Activated T-helper 1 cell treated with anti-CD3 and anti-CD28 coated beads, Interleukin-12 subunit alpha, Interleukin-12 subunit beta, Interleukin-2, Interleukin-4 antibody, amounts not matched to agents 30 ng/mL and 10 ng/mL and 1 ng/mL, durations not matched to agents 14 hours and 24 hours and 36 hours (primary cell): ENCODE measurements around the gene PATJ. TPM values are rescaled to one million over a fixed set of nuclear protein-coding genes. Genes with fewer than 3 reads are reported as not detected.
"Not testable (repeated sequence)": the region's sequence is repeated elsewhere in the genome, so short reads cannot be mapped to it uniquely, and the experiment has no call there.

Experiments used
- DNase-seq: peaks from one replicate; pipeline ENCODE4 v3.0.0; 2021; ENCODE audit warnings: low spot score
- H3K27ac Mint-ChIP-seq: one replicate; pipeline ENCODE4 v1.8.0; 2021; ENCODE audit warnings: mild to moderate bottlenecking, mixed read lengths
- H3K27me3 Mint-ChIP-seq: one replicate; pipeline ENCODE4 v1.8.0; 2022; ENCODE audit warnings: mild to moderate bottlenecking, moderate library complexity, mixed read lengths; ENCODE audit not compliant: insufficient read depth
- H3K36me3 Mint-ChIP-seq: one replicate; pipeline ENCODE4 v1.8.0; 2021; ENCODE audit warnings: low read depth, mixed read lengths
- H3K4me1 Mint-ChIP-seq: one replicate; pipeline ENCODE4 v1.8.0; 2021; ENCODE audit warnings: low read depth, mixed read lengths
- H3K4me3 Mint-ChIP-seq: one replicate; pipeline ENCODE4 v1.8.0; 2021; ENCODE audit warnings: mild to moderate bottlenecking, moderate library complexity, mixed read lengths
- H3K9me3 Mint-ChIP-seq: one replicate; pipeline ENCODE4 v1.8.0; 2021; ENCODE audit warnings: mixed read lengths
- intact Hi-C: fragments of 100-400 bp; cut with micrococcal nuclease; formaldehyde crosslinking; loops from one replicate; pipeline ENCODE4 v1.15.1; 2024
- total RNA-seq: library from RNA; stranded (reverse); gene quantifications from 2 replicates; pipeline ENCODE4 v1.2.3, GENCODE V29; 2022

The PATJ gene
- total RNA-seq, 1 donor from 2014 or later: 5.1 TPM

DNA sequence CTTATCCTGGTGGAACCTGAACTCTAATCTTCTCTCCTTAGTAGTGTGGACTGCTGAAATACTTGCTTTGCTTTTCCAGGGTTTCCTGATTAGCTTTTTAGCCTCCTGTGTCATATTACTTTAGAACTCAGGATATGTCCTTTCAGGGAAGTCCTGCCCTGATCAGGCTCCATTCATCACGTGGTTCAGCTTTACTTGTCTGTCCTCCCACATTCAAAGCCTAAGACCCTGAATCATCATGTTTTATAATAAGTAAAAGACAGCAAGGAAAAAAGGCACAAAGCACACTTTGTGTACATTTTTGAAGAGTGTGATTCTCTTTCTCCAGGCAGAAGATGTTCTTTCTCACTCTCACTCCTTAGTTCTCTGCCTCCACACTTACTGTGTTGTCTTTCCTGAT, 70.6 kb downstream of the PATJ start:
- intact Hi-C loops: no loop called here
- Mint-ChIP-seq H3K4me3 (no peak overlapping the region), H3K4me1 (no peaks in the 10 kb centered on the region), H3K36me3 (peaks cover 8% of the 10 kb centered on the region), H3K27me3 (no peaks in the 10 kb centered on the region), H3K27ac (no peak overlapping the region), H3K9me3 (no peaks in the 10 kb centered on the region)
- DNase-seq: no peak

DNA sequence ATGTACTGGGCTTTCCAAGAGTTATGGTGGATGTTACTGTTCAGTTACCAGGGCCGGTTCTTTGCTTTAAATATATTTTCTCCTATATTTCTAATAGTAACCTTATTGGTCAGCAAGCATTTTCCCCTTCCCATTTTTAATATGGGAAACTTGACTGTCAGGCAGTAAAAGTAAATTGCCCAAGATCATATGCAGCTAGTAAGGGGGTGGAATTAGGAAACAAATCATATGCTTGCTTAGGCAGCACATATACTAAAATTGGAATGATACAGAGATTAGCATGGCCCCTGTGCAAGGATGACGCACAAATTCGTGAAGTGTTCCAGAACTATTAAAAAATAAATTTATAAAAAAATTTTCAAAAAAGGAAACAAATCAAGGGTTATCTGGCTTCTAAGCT, 73.9 kb downstream of the PATJ start:
- Mint-ChIP-seq H3K4me3 (no peak overlapping the region), H3K27me3 (no peaks in the 10 kb centered on the region), H3K4me1 (no peaks in the 10 kb centered on the region), H3K27ac (no peak overlapping the region), H3K36me3 (peaks cover 13% of the 10 kb centered on the region), H3K9me3 (no peaks in the 10 kb centered on the region)
- no peak for DNase-seq
- intact Hi-C loops: no loop called here

DNA sequence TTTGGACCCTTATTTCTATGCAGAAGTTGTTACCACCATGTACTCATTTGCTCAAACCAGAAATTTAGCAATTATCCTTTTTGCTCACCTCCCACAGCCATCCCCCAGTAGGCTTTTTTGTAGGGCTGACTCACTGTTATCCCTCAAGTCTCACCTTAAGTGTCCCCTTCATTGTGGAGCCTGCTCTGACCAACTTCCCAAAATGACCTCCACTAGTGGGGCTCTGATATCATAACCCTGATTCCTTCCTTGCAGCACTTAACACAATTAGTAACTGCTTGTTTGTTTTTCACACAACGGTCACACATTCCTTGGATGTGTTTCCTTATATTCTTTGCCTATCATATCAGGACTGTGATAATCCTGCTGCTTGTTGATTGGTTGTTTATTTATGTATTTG, 76.7 kb downstream of the PATJ start:
- no peak overlapping the region for H3K27ac Mint-ChIP-seq
- H3K27me3 Mint-ChIP-seq: no peaks in the 10 kb centered on the region
- no peaks in the 10 kb centered on the region for H3K9me3 Mint-ChIP-seq
- peaks cover 24% of the 10 kb centered on the region for H3K36me3 Mint-ChIP-seq
- H3K4me1 Mint-ChIP-seq: no peaks in the 10 kb centered on the region
- H3K4me3 Mint-ChIP-seq: no peak overlapping the region
- intact Hi-C loops: no loop called here
- no peak for DNase-seq

DNA sequence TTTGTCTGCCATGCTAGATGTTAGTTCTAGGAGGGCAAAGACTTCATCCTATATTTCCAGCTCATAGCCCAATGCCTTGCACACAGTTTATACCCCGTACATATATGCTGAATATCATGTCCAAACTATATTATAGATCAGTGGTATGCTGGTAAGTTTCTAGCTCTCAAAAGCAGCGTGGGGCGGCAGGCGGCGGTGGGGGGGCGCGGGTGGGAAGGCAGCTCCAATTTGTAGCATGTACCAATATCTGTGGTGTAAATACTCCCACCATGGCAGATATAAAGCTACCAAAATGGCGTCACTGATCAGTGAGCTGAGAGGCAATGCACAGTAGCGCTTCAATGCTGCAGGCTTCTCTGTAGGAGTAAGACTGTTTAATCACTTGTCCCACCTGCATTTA, 77.1 kb downstream of the PATJ start:
- Mint-ChIP-seq H3K4me1 (no peaks in the 10 kb centered on the region), H3K27me3 (no peaks in the 10 kb centered on the region), H3K36me3 (peaks cover 24% of the 10 kb centered on the region), H3K4me3 (no peak overlapping the region), H3K27ac (no peak overlapping the region), H3K9me3 (no peaks in the 10 kb centered on the region)
- intact Hi-C loops: no loop called here
- no peak for DNase-seq

DNA sequence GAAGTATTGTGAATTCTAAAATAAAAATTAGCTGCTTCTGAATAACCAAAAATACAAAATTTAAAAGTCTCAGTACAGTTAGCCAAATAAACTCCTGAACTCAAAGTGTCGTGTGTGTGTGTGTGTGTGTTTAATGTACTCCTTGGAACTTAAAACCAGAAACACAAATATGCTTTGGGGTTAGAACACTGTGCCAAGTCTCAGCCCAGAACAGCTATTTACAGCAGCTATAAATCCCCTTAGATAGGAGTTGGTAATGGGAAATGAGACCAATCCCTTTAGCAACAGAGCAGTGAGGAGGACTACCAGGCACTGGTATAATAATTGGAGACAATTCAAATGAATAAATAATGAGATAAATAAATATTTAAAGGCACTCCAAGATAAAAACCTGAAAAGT, 83.1 kb downstream of the PATJ start:
- no peaks in the 10 kb centered on the region for H3K4me1 Mint-ChIP-seq
- DNase-seq: no peak
- H3K4me3 Mint-ChIP-seq: no peak overlapping the region
- H3K27me3 Mint-ChIP-seq: no peaks in the 10 kb centered on the region
- no peak overlapping the region for H3K27ac Mint-ChIP-seq
- H3K9me3 Mint-ChIP-seq: no peaks in the 10 kb centered on the region
- intact Hi-C loops: no loop called here
- peaks cover 37% of the 10 kb centered on the region for H3K36me3 Mint-ChIP-seq

DNA sequence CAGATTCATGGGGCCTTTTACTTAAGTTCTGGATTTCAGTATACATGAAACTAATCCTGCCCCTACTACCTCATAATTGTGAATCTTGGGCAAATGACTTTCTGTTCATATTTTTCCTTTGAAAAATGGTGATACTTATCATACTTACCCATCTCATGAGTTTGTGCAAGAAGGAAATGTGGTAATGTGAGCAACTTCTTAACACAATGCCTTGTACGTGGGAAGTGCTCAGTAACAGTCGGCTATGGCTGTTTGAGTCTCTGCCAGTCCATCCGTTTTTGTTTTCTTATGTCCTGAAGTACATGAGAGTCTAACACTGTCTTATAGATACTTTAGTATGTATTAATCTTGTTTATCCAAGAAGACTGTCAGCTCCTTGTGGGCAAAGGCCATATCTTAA, 86.5 kb downstream of the PATJ start:
- intact Hi-C loops: no loop called here
- Mint-ChIP-seq H3K27me3 (no peaks in the 10 kb centered on the region), H3K4me3 (no peak overlapping the region), H3K27ac (no peak overlapping the region), H3K9me3 (no peaks in the 10 kb centered on the region), H3K36me3 (peaks cover 24% of the 10 kb centered on the region), H3K4me1 (no peaks in the 10 kb centered on the region)
- DNase-seq: no peak

DNA sequence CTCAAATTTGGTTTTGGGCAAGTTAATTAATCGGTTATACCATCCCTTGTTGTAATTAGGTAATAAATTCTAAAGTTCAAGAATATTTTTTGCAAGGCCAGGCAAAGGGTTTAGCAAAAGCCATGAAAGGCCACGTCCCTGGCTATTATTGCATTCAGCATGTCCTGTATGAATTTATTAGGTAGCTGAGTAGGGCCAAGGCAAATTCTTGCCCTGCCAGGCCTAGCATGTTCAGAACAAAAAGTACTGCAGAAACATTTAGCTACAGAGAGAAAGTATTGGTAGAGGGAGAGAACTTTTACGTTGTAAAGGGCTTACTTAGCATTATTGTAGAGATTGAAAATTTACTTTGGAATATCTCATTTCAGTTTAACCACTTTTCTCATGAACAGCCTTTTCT, 94.4 kb downstream of the PATJ start:
- intact Hi-C loops: no loop called here
- peaks cover 5% of the 10 kb centered on the region for H3K36me3 Mint-ChIP-seq
- H3K4me3 Mint-ChIP-seq: no peak overlapping the region
- no peak for DNase-seq
- no peaks in the 10 kb centered on the region for H3K4me1 Mint-ChIP-seq
- no peak overlapping the region for H3K27ac Mint-ChIP-seq
- no peaks in the 10 kb centered on the region for H3K9me3 Mint-ChIP-seq
- H3K27me3 Mint-ChIP-seq: no peaks in the 10 kb centered on the region

DNA sequence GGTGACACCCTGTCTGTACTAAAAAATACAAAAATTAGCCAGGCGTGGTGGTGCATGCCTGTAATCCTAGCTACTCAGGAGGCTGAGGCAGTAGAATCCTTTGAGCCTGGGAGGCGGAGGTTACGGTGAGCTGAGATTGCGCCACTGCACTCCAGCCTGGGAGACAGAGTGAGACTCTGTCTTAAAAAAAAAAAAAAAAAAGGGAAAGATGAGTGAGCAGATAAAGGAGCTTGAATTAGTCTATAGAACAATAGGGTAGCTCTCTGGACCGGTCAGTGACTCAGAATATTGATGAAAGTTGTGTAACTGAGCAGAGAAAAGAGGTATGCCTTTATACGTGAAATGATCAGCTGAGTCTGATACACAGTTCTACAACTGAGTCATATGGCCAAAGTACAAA, 95.3 kb downstream of the PATJ start:
- H3K4me1 Mint-ChIP-seq, H3K4me3 Mint-ChIP-seq, DNase-seq, H3K27ac Mint-ChIP-seq, H3K36me3 Mint-ChIP-seq, H3K27me3 Mint-ChIP-seq, H3K9me3 Mint-ChIP-seq, intact Hi-C loops: not testable (repeated sequence)

DNA sequence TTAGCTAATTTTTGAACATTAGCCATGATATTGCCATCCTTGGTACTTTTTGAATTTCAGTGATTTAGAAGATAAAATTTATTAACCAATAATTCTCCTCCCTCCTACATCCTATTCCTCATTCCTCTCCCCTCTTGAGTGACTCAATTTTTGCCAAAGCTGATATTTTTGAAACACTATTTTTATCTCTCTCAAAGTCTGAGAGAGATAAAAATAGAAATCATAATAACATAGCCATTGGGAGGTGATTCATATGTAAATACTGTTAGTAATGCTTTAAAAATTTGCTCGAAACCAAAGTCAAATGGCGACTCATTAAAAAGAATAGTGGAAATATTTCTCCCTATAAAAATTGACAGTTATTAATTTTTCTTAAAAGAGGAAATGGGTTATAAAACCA, 97.4 kb downstream of the PATJ start:
- Mint-ChIP-seq H3K4me3 (no peak overlapping the region), H3K36me3 (peaks cover 2% of the 10 kb centered on the region), H3K4me1 (no peaks in the 10 kb centered on the region), H3K9me3 (no peaks in the 10 kb centered on the region), H3K27ac (no peak overlapping the region), H3K27me3 (no peaks in the 10 kb centered on the region)
- intact Hi-C loops: no loop called here
- no peak for DNase-seq

DNA sequence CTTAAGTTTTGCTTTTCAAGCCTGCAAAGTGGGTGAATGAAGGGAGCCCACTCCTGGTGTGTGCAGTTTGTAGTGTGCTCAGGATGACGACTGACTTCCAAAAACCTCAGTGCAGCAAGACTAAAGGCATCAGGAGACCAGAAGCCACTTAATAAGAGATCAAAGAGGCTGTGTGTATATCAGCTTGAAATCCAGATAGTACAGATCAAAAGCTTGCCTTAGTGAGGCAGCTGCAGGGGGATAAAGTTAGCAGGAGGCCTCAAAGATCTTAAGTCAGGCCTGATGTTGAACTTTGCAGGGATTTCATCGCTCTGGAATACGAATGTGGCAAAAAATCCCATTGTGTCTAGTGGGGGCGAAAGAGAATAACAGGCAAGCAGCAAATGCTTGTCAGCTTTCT, 99.8 kb downstream of the PATJ start:
- intact Hi-C loops: no loop called here

DNA sequence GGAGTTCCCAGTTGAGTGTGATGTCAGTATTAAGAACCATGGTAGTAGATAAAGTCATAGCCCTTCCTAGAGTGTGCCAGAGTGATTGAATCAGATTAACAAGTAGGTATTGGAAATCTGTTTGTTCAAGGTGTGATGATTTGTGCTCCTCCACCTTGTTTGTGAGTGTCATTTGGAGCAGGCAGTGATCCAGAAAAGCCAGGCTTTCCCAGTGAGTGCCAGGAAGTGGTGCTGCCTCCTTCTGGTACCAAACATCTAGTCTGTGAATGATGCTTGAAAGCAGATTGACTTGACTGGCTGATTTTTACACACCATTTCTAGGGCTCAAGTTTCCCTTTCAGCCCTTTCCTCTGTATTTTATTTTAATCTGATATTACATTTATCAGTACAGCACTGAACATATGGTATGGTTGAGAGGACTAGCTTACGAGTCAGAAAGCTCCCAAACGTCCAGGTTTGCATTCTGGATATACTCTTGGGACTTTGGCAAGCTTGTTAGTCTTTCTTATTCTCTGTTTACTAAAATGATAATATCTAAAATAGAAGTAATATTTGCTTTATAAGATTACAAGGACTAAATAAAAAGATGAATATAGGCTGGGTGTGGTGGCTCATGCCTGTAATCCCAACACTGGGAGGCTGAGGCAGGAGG, 100.7 kb downstream of the PATJ start:
- intact Hi-C loops: no loop called here
- H3K4me3 Mint-ChIP-seq: no peak overlapping the region
- no peak overlapping the region for H3K27ac Mint-ChIP-seq
- H3K4me1 Mint-ChIP-seq: no peaks in the 10 kb centered on the region
- H3K9me3 Mint-ChIP-seq: no peaks in the 10 kb centered on the region
- no peaks in the 10 kb centered on the region for H3K27me3 Mint-ChIP-seq
- peaks cover 2% of the 10 kb centered on the region for H3K36me3 Mint-ChIP-seq
- DNase-seq: no peak

More for the DNA sequence above, 99.8 kb downstream of the PATJ start:
- H3K27ac Mint-ChIP-seq: no peak overlapping the region
- H3K4me1 Mint-ChIP-seq: no peaks in the 10 kb centered on the region
- no peaks in the 10 kb centered on the region for H3K9me3 Mint-ChIP-seq
- no peak overlapping the region for H3K4me3 Mint-ChIP-seq
- DNase-seq: no peak
- H3K36me3 Mint-ChIP-seq: peaks cover 2% of the 10 kb centered on the region
- H3K27me3 Mint-ChIP-seq: no peaks in the 10 kb centered on the region

DNA sequence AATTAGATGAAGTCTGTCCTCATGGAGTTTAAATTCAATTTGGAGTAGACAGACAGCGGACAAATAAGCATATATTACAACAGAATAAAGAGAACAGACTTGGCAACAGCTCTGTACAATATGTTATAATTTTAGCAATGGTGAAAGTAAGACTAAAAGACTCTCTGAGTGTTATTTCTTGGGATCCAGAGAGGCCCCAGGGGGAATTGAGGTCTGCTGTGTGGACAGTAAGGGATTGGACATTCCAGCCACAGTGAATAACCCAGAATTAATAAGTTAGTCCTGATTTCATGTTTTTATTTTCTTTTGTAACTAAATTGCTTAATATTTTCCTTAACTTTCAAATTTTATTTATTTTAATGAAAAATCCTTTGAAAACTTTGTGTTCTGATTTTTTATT, 101.7 kb downstream of the PATJ start:
- H3K27ac Mint-ChIP-seq: no peak overlapping the region
- H3K27me3 Mint-ChIP-seq: no peaks in the 10 kb centered on the region
- H3K9me3 Mint-ChIP-seq: no peaks in the 10 kb centered on the region
- intact Hi-C loops: no loop called here
- no peaks in the 10 kb centered on the region for H3K36me3 Mint-ChIP-seq
- no peak for DNase-seq
- no peak overlapping the region for H3K4me3 Mint-ChIP-seq
- no peaks in the 10 kb centered on the region for H3K4me1 Mint-ChIP-seq

DNA sequence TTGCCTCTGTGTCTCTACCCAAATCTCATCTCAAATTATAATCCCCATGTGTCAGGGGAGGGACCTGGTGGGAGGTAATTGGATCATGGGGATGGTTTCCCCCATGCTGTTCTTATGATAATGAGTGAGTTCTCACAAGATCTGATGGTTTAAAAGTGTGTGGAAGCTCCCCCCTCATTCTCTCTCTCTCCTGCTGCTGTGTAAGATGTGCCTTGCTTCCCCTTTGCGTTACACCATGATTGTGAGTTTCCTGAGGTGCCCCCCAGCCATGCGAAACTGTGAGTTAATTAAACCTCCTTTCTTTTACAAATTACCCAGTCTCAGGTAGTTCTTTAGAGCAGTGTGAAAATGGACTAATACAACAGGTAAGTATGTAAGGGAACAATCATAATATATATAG, 102.4 kb downstream of the PATJ start:
- H3K4me1 Mint-ChIP-seq, H3K27me3 Mint-ChIP-seq, H3K36me3 Mint-ChIP-seq, intact Hi-C loops, DNase-seq, H3K27ac Mint-ChIP-seq, H3K4me3 Mint-ChIP-seq, H3K9me3 Mint-ChIP-seq: not testable (repeated sequence)

DNA sequence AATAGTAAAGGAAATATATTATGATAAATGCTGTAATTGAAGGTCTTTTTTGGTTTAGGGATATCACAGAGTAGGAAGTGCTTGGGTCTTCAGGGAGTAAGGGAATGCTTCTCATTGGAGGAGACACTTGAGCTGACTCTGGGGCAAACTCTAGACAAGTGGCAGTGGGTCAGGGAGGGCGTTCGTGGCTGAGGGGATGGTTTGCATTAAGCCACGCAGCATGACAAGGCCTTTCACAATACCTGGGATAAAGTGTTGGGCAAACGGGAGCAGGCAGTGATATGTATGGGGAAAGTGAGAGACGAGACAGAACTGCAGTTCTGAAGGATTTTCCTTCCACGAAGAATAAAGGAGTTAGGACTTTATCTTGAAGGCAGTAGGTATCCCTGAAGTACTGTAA, 109.0 kb downstream of the PATJ start:
- no peaks in the 10 kb centered on the region for H3K27me3 Mint-ChIP-seq
- intact Hi-C loops: loop anchor here (5.0 kb wide), 2 partner anchors 1004 to 1874 kb away; no protein-coding TSS in a partner anchor
- no peaks in the 10 kb centered on the region for H3K36me3 Mint-ChIP-seq
- DNase-seq: no peak
- no peak overlapping the region for H3K4me3 Mint-ChIP-seq
- no peak overlapping the region for H3K27ac Mint-ChIP-seq
- no peaks in the 10 kb centered on the region for H3K9me3 Mint-ChIP-seq
- no peaks in the 10 kb centered on the region for H3K4me1 Mint-ChIP-seq
